Cardiac muscle cell (in vitro differentiated cells and primary cell): ENCODE measurements around the gene GNG14. TPM values are rescaled to one million over a fixed set of nuclear protein-coding genes. Genes with fewer than 3 reads are reported as not detected.
A peak's percentile ranks its signal among the peaks of the same experiment; 100 is the strongest.

ENCODE experiments used
- DNase-seq, 2 donors: peaks; one replicate each; pipeline versions ENCODE4 v3.0.0 to v3.0.0-alpha.2; 2010 to 2017; ENCODE audit warnings: low read depth in 1 of 2, low spot score in 1 of 2
- H3K27ac ChIP-seq: fragments of 200-600 bp; sonication (generic); 2 replicates; pipeline ENCODE4 v1.5.1; 2016
- H3K27me3 ChIP-seq: fragments of 200-600 bp; sonication (generic); 2 replicates; pipeline ENCODE4 v1.6.0; 2016; ENCODE audit warnings: control low read depth
- H3K36me3 ChIP-seq: fragments of 200-600 bp; sonication (generic); 2 replicates; pipeline ENCODE4 v1.5.1; 2016; ENCODE audit warnings: control low read depth
- H3K4me1 ChIP-seq: fragments of 200-600 bp; sonication (generic); 2 replicates; pipeline ENCODE4 v1.8.1; 2017; ENCODE audit warnings: low read depth, mild to moderate bottlenecking, mixed run types
- H3K4me3 ChIP-seq: fragments of 200-600 bp; sonication (generic); 2 replicates; pipeline ENCODE4 v1.5.1; 2016; ENCODE audit warnings: mild to moderate bottlenecking
- H3K9me3 ChIP-seq: fragments of 200-600 bp; sonication (generic); 2 replicates; pipeline ENCODE4 v1.5.1; 2017; ENCODE audit warnings: low read depth, mild to moderate bottlenecking, control low read depth
- CTCF ChIP-seq: IDR thresholded peaks from 2 replicates; pipeline ENCODE4 v1.5.1; 2012; ENCODE audit warnings: low read depth, mild to moderate bottlenecking, low read length
- polyA plus RNA-seq: library from polyadenylated mRNA; unstranded; fragments of >200 nt; fragmentation: Nextera tagmentation; extraction: Ambion mirVana; gene quantifications from 2 replicates; pipeline ENCODE4 v1.2.1, GENCODE V29; 2016
- total RNA-seq: library from RNA; depleted of rRNA; stranded (reverse); fragments of >200 nt; gene quantifications from 2 replicates; pipeline ENCODE4 v1.2.3, GENCODE V29; 2016

The GNG14 gene
- total and polyA plus RNA-seq, 2 experiments from 2014 or later, result 1.1 TPM; not detected in 1

GRCh38 chr19:12652219-12652618 lies 35.6 kb upstream of the GNG14 start:
- no peak overlapping the region for H3K27ac ChIP-seq
- no peaks in the 10 kb centered on the region for H3K36me3 ChIP-seq
- no peaks in the 10 kb centered on the region for H3K4me1 ChIP-seq
- no peaks in the 10 kb centered on the region for H3K9me3 ChIP-seq
- no peak overlapping the region for H3K4me3 ChIP-seq
- TF ChIP-seq CTCF, result no peak
- H3K27me3 ChIP-seq, result no peaks in the 10 kb centered on the region
- DNase-seq, result no peak

GRCh38 chr19:12655546-12655945 lies 32.3 kb upstream of the GNG14 start:
- DNase-seq, result no peak
- H3K36me3 ChIP-seq, result no peaks in the 10 kb centered on the region
- no peaks in the 10 kb centered on the region for H3K9me3 ChIP-seq
- TF ChIP-seq CTCF, result no peak
- H3K4me3 ChIP-seq, result no peak overlapping the region
- H3K27ac ChIP-seq, result no peak overlapping the region
- H3K4me1 ChIP-seq, result no peaks in the 10 kb centered on the region
- no peaks in the 10 kb centered on the region for H3K27me3 ChIP-seq

GRCh38 chr19:12656899-12657571 lies 30.8 kb upstream of the GNG14 start:
- H3K4me3 ChIP-seq, result no peak overlapping the region
- TF ChIP-seq CTCF, result peak; percentile 10
- no peaks in the 10 kb centered on the region for H3K9me3 ChIP-seq
- no peak for DNase-seq
- peaks cover under 1% of the 10 kb centered on the region for H3K36me3 ChIP-seq
- no peak overlapping the region for H3K27ac ChIP-seq
- no peaks in the 10 kb centered on the region for H3K4me1 ChIP-seq
- no peaks in the 10 kb centered on the region for H3K27me3 ChIP-seq

GRCh38 chr19:12657966-12658365 lies 29.8 kb upstream of the GNG14 start:
- Histone ChIP-seq H3K27me3 (no peaks in the 10 kb centered on the region), H3K36me3 (peaks cover 7% of the 10 kb centered on the region), H3K4me1 (no peaks in the 10 kb centered on the region), H3K9me3 (no peaks in the 10 kb centered on the region), H3K4me3 (no peak overlapping the region), H3K27ac (no peak overlapping the region)
- no peak for TF ChIP-seq CTCF
- no peak for DNase-seq

- Histone ChIP-seq H3K4me3 (no peak overlapping the region), H3K36me3 (peaks cover 11% of the 10 kb centered on the region), H3K27ac (no peak overlapping the region), H3K27me3 (no peaks in the 10 kb centered on the region), H3K9me3 (no peaks in the 10 kb centered on the region), H3K4me1 (no peaks in the 10 kb centered on the region)
- no peak for TF ChIP-seq CTCF
- DNase-seq, result no peak
Measured at GRCh38 chr19:12660980-12661379, 26.8 kb upstream of the GNG14 start.
